ENCODE data around the gene SLC10A3.

GRCh38 chrX:154481911-154482601 is 8.4 kb downstream of the SLC10A3 start:
- TF ChIP-seq CTCF (conservative IDR thresholded peaks at IDR 0.05 in 1 of 2, IDR thresholded peaks at IDR 0.05 in 1 of 2; ENCODE audit: low read depth in 1 of 2, low read length in 2 of 2) (no peak), EZH2 (IDR thresholded peaks at IDR 0.05; ENCODE audit: low read length, missing control alignments) (no peak)
